HG03460 (cell line): Measurements from ENCODE around the gene SLCO3A1.
"Not testable (repeated sequence)": the region's sequence is repeated elsewhere in the genome, so short reads cannot be mapped to it uniquely, and the experiment has no call there.

Experiments
- ATAC-seq: cut with Tn5 transposase; IDR thresholded peaks from one replicate; pipeline ENCODE4 v1.9.1; 2021; ENCODE audit not compliant: unreplicated experiment

The SLCO3A1 gene

GRCh38 chr15:92184679-92185230, 331.2 kb downstream of the SLCO3A1 start:
- ATAC-seq = no peak

DNA sequence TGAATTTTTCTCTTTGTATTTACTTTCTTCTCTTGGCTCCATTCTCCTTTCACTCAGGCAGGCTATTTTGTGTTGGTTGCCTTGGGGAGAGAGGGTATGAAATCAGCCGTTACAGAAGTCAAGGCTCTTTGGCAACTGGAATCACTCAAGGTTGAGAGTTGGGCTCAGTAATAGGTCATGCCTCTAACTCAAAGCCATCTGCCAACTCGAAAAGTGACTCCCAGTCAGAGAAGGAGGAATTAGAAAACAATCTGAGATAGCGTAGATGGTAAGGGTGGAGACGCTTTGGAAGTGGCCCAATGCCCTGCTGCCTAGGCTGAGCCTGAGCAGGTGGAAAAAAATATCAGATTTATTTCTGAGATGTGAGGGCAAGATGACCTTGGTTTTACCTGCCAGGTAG, 334.5 kb downstream of the SLCO3A1 start:
- ATAC-seq = no peak

DNA sequence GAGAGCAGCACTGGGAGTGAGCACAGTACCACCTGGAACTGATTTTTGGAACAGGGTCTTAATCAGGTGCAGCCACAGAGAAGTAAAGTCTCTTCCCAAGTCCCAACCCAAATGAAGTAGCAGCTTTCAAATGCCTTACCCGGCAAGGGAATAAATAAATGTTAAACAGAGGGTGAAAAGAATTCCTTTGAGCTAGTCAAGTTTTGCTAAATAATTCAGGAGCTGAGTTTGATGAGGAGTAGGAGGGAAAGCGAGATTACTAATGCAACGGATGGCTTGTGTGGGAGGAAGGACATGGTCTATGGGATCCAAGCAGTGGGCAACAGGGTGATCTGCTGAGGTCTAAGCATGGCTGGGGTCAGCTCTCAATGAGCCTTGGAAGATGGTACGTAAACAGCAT, 335.7 kb downstream of the SLCO3A1 start:
- ATAC-seq = no peak

- no peak for ATAC-seq
Observed at GRCh38 chr15:92195241-92195640, 341.7 kb downstream of the SLCO3A1 start.

- no peak for ATAC-seq
Observed at GRCh38 chr15:92196342-92196741, 342.8 kb downstream of the SLCO3A1 start.

DNA sequence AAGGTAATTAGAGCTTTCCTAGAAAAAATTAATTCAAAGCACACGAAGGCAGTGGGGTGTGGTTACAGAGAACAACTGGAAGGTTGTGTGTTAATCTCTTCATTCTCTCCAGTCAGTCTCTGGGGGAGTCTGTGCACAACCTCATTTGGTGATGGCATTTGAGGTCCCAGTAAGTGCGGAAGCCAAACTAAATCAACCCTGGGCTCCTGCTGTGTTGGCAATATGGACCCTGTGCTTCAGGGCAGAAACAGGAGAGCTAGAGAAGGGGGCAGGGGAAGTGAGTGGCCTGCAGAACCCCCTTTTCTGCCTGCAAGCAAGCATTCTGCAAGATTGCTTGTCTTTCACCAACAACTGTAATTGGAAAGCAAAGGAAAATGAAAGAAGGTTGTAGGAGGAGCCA, 344.2 kb downstream of the SLCO3A1 start:
- no peak for ATAC-seq

DNA sequence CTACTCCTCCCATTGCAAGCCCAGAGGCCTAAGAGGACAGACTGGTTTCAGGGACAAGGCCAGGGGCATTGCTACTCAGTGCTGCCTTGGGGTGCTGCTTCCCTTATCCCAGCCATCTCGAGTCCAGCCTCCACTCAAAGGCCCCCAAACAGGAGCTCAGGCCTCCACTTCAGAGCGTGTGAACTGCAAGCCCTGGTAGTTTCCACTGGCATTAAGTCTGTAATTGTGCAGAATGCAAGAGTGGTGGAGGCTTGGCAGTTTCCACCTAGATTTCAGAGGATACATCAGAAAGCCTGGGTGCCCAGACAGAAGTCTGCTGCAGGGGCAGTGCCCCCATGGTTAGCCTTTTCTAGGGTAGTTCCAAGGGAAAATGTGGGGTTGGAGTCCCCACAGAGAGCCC, 347.4 kb downstream of the SLCO3A1 start:
- no peak for ATAC-seq

DNA sequence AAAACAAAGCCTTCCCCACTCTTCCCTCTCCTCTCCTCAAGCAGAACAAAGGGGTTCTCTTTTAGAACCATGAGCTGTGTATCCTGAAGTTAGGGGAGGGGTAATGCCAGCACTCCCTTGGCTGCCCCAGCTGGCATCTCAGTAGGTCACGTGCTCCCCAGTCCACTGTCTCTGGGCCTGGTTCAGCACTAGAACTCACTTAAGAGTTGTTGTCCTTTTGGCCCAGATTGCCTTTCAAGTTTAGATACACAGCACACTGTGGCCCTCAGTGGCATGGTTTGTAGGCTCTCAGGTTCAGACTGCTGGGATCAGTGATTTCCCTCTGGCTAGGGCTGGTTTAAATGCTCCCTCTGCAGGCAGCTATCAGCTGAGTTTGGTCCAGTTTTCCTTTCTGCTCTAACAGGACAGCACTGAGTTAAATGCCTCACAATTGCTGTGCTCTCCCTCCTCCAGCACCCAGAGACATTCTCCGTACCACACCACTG, 351.8 kb downstream of the SLCO3A1 start:
- no peak for ATAC-seq

DNA sequence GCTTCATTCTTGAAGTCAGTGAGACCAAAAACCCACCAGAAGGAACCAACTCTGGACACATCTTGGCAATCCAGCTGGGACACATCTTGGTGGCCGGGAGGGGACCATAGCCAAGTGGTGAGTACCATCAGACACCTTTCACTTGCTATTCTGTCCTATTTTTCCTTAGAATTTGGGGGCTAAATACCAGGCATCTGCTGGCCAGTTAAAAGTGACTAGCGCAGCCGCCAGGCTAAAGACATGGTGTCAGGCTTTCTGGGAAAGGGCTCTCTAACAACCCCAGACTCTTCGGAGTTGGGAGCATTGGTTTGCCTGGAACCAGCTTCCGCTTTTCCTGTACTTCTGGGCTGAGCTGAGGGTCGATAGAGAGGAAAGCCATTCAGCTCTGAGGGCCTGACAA, 354.1 kb downstream of the SLCO3A1 start:
- ATAC-seq = not testable (repeated sequence)
